Upper lobe of left lung (tissue), 4 donors: Measurements from ENCODE around the gene IZUMO1.

Source experiments
- EP300 ChIP-seq, 4 donors: sonication (generic); formaldehyde crosslinking; IDR thresholded peaks; one replicate each; pipeline ENCODE4 v1.5.1; 2017; ENCODE audit warnings: antibody characterized with exemption in 4 of 4, control low read depth in 2 of 4
- POLR2A ChIP-seq, 4 donors: fragments of 450-650 bp; IDR thresholded peaks; one replicate each; pipeline ENCODE4 v1.5.1; 2016 to 2017; ENCODE audit warnings: antibody characterized with exemption in 4 of 4, mild to moderate bottlenecking in 2 of 4
- POLR2AphosphoS5 ChIP-seq, 2 donors: sonication (generic); formaldehyde crosslinking; IDR thresholded peaks; one replicate each; pipeline ENCODE4 v1.5.1; 2017; ENCODE audit warnings: antibody characterized with exemption in 2 of 2
- TF ChIP-seq, protein P1 (sequence below), 6 experiments: fragments of 450-650 bp in 4 of 6; fragments of 200-600 bp in 2 of 6; sonication (generic) in 2 of 6; IDR thresholded peaks; one replicate each; pipeline ENCODE4 v1.5.1; 2016 to 2019; ENCODE audit warnings: antibody characterized with exemption in 6 of 6

DNA sequence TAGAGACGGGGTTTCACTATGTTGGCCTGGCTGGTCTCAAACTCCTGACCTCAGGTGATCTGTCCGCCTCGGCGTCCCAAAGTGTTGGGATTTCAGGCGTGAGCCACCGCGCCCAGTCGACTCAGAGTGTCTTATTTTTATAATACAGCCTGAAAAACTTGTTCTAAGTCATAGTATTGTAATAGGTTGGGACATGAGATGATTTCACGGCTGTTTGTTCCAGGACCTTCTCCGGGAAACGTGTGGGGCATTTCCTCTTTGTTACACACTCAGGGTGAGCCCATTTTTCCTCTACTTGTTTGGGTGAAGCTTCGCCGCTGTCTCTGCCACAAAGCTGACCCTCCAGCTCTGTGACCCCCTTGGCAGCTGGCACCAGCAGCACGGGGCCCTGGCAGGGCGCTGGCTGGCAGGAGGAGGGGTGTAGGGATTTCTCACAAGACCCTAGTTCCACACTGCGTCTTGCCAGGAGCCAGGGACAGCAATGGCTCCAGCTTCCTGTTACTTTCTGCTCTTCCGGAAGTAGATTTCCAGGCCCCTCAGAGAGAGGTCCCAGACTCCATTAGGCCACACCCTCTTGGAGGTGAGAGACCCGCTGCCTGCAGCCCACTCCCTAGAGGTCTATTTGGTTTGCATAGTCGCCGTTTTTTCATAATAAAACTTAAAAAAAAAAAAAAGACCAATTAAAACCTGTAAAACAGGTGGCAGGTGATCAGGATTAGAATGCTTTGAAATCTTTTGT, 24.2 kb upstream of the IZUMO1 start:
- TF ChIP-seq POLR2A (IDR thresholded peaks at IDR 0.05): no peak
- TF ChIP-seq, protein P1, sequence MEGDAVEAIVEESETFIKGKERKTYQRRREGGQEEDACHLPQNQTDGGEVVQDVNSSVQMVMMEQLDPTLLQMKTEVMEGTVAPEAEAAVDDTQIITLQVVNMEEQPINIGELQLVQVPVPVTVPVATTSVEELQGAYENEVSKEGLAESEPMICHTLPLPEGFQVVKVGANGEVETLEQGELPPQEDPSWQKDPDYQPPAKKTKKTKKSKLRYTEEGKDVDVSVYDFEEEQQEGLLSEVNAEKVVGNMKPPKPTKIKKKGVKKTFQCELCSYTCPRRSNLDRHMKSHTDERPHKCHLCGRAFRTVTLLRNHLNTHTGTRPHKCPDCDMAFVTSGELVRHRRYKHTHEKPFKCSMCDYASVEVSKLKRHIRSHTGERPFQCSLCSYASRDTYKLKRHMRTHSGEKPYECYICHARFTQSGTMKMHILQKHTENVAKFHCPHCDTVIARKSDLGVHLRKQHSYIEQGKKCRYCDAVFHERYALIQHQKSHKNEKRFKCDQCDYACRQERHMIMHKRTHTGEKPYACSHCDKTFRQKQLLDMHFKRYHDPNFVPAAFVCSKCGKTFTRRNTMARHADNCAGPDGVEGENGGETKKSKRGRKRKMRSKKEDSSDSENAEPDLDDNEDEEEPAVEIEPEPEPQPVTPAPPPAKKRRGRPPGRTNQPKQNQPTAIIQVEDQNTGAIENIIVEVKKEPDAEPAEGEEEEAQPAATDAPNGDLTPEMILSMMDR (IDR thresholded peaks at IDR 0.05): no peak
- no peak for TF ChIP-seq POLR2AphosphoS5 (IDR thresholded peaks at IDR 0.05)
- no peak for TF ChIP-seq EP300 (IDR thresholded peaks at IDR 0.05)
